Measurements from ENCODE around the gene CYP1B1.
"Not testable (repeated sequence)": the region's sequence is repeated elsewhere in the genome, so short reads cannot be mapped to it uniquely, and the experiment has no call there.

Gene CYP1B1

DNA sequence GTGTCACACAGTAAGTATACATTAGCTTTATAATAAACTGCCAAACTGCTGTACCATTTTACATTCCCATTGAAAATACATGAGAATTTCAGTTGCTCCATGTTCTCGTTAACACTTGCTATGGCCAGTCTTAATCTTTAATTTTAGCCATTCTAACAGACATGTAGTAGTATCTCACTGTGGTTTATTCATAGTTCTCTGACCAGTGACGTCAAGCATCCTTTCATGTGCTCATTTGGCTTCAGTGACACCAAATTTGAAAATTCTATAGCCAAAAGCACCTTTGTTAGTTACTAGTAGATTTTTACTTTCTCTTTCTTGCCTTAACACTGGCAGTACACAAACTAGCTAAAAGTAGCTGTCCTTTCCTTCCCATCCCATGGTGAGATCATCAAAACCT, 43.0 kb downstream of the CYP1B1 start:
- no peak for DNase-seq (ENCODE audit: low spot score)

DNA sequence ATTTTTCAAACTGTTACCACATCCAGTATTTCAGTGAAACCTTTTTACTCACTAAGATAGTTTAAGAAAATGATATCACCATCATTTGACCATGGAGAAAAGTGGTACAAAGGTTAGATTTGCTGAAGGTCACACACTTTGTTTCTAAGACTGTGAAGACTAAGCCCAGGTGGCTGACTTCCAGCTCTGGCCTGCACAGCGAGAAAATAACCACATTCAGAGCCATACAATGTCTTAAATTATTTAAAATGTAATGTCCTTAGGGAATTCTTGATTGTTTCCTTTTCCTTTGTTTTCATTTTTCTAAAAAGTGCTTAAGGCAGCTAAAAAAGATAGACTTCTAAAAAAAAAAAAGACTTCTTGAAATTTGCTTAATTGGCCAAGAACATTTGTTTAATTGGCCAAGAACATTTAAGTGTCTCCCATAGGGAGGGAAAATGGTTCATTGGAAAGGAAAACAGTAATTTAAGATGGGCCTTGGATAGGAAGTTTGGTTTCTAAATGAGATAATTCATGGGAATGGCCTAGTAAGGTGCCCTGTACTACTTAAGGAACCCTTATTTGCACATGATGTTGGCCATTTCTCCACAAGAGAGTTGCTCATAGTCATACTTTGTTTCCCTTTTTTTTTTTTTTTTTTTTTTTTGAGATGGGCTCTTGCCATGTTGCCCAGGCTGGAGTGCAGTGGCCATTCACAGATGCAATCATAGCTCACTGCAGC, 45.2 kb downstream of the CYP1B1 start:
- DNase-seq (ENCODE audit: low spot score): no peak

- no peak for DNase-seq (ENCODE audit: low spot score)
Measured at GRCh38 chr2:38029512-38029911, 46.4 kb downstream of the CYP1B1 start.

GRCh38 chr2:38028829-38029228, 47.1 kb downstream of the CYP1B1 start:
- DNase-seq (ENCODE audit: low spot score): no peak

GRCh38 chr2:38026846-38027245, 49.1 kb downstream of the CYP1B1 start:
- DNase-seq (ENCODE audit: low spot score): no peak

GRCh38 chr2:38021589-38021988, 54.4 kb downstream of the CYP1B1 start:
- no peak for DNase-seq (ENCODE audit: low spot score)

- not testable (repeated sequence) for DNase-seq (ENCODE audit: low spot score)
Measured at GRCh38 chr2:38020359-38021069, 55.4 kb downstream of the CYP1B1 start.

GRCh38 chr2:38017836-38018235, 58.1 kb downstream of the CYP1B1 start:
- DNase-seq (ENCODE audit: low spot score): no peak

Data from SW480 (cell line).